Mesothelial cell of epicardium (in vitro differentiated cells): ENCODE data around the gene HSF2BP. TPM values are rescaled to one million over a fixed set of nuclear protein-coding genes. Genes with fewer than 3 reads are reported as not detected.
A peak's percentile ranks its signal among the peaks of the same experiment; 100 is the strongest.
"Not testable (repeated sequence)": the region's sequence is repeated elsewhere in the genome, so short reads cannot be mapped to it uniquely, and the experiment has no call there.

Source experiments
- DNase-seq, 2 experiments: peaks; one replicate each; pipeline ENCODE4 v3.0.0; 2021; ENCODE audit warnings: low spot score in 2 of 2; ENCODE audit not compliant: unreplicated experiment in 2 of 2
- H3K27ac Mint-ChIP-seq: 2 replicates; pipeline ENCODE4 v1.8.0; 2021; ENCODE audit warnings: mixed read lengths
- H3K27me3 Mint-ChIP-seq: 2 replicates; pipeline ENCODE4 v1.8.0; 2021; ENCODE audit warnings: low read depth, mixed read lengths
- H3K36me3 Mint-ChIP-seq: 2 replicates; pipeline ENCODE4 v1.8.0; 2021; ENCODE audit warnings: mixed read lengths
- H3K4me1 Mint-ChIP-seq: 2 replicates; pipeline ENCODE4 v1.8.0; 2021; ENCODE audit warnings: mixed read lengths
- H3K4me3 Mint-ChIP-seq: 2 replicates; pipeline ENCODE4 v1.8.0; 2021; ENCODE audit warnings: mild to moderate bottlenecking, moderate library complexity, mixed read lengths
- H3K9me3 Mint-ChIP-seq: 2 replicates; pipeline ENCODE4 v1.8.0; 2021; ENCODE audit warnings: mixed read lengths
- CTCF ChIP-seq: fragments of 200-600 bp; sonication (generic); IDR thresholded peaks from one replicate; pipeline ENCODE4 v1.5.0; 2021; ENCODE audit warnings: antibody characterized with exemption; ENCODE audit not compliant: unreplicated experiment
- total RNA-seq: library from RNA; stranded (reverse); gene quantifications from 3 replicates; pipeline ENCODE4 v1.2.1, GENCODE V29; 2021

Gene HSF2BP
- total RNA-seq, 1 donor from 2014 or later = 5.1 TPM

- no peak for TF ChIP-seq CTCF
- Mint-ChIP-seq H3K27ac (no peak overlapping the region), H3K36me3 (no peaks in the 10 kb centered on the region), H3K27me3 (no peaks in the 10 kb centered on the region), H3K9me3 (no peaks in the 10 kb centered on the region), H3K4me3 (no peak overlapping the region), H3K4me1 (no peaks in the 10 kb centered on the region)
- no peak for DNase-seq
Observed at GRCh38 chr21:43653626-43654025, 5.7 kb downstream of the HSF2BP start.

GRCh38 chr21:43652616-43653015, 6.7 kb downstream of the HSF2BP start:
- Mint-ChIP-seq H3K9me3 (no peaks in the 10 kb centered on the region), H3K4me1 (no peaks in the 10 kb centered on the region), H3K4me3 (no peak overlapping the region), H3K27ac (no peak overlapping the region), H3K27me3 (no peaks in the 10 kb centered on the region), H3K36me3 (no peaks in the 10 kb centered on the region)
- DNase-seq = no peak
- no peak for TF ChIP-seq CTCF

GRCh38 chr21:43651926-43652325, 7.4 kb downstream of the HSF2BP start:
- not testable (repeated sequence) for H3K27me3 Mint-ChIP-seq, H3K4me1 Mint-ChIP-seq, H3K27ac Mint-ChIP-seq, DNase-seq, H3K4me3 Mint-ChIP-seq, H3K36me3 Mint-ChIP-seq, H3K9me3 Mint-ChIP-seq

GRCh38 chr21:43648171-43648570, 11.1 kb downstream of the HSF2BP start:
- H3K9me3 Mint-ChIP-seq = no peaks in the 10 kb centered on the region
- peaks cover 25% of the 10 kb centered on the region for H3K4me1 Mint-ChIP-seq
- no peak for TF ChIP-seq CTCF
- no peak overlapping the region for H3K4me3 Mint-ChIP-seq
- no peak overlapping the region for H3K27ac Mint-ChIP-seq
- H3K27me3 Mint-ChIP-seq = no peaks in the 10 kb centered on the region
- no peak for DNase-seq
- H3K36me3 Mint-ChIP-seq = no peaks in the 10 kb centered on the region

- TF ChIP-seq CTCF = peak; percentile 100
- Mint-ChIP-seq H3K27ac (peak overlapping the region; percentile 54), H3K4me3 (no peak overlapping the region), H3K36me3 (no peaks in the 10 kb centered on the region), H3K9me3 (no peaks in the 10 kb centered on the region), H3K4me1 (peaks cover 26% of the 10 kb centered on the region), H3K27me3 (no peaks in the 10 kb centered on the region)
- peak; percentile 77 to 92 for DNase-seq
Observed at GRCh38 chr21:43646550-43647260, 12.6 kb downstream of the HSF2BP start.

GRCh38 chr21:43645976-43646375, 13.3 kb downstream of the HSF2BP start:
- peak overlapping the region; percentile 90 for H3K27ac Mint-ChIP-seq
- no peaks in the 10 kb centered on the region for H3K9me3 Mint-ChIP-seq

More at GRCh38 chr21:43645976-43646375, 13.3 kb downstream of the HSF2BP start:
- Mint-ChIP-seq H3K36me3 (no peaks in the 10 kb centered on the region), H3K4me3 (no peak overlapping the region), H3K4me1 (peaks cover 26% of the 10 kb centered on the region), H3K27me3 (no peaks in the 10 kb centered on the region)
- no peak for DNase-seq
- no peak for TF ChIP-seq CTCF
